IPS-11a (cell line): Measurements from ENCODE around the gene SPHKAP.
"Not testable (repeated sequence)": the region's sequence is repeated elsewhere in the genome, so short reads cannot be mapped to it uniquely, and the experiment has no call there.

Source experiments
- H3K4me3 ChIP-seq: one replicate; pipeline ENCODE4 v1.5.1; 2013; ENCODE audit warnings: low read depth, low read length, control low read depth

The SPHKAP gene, protein sequence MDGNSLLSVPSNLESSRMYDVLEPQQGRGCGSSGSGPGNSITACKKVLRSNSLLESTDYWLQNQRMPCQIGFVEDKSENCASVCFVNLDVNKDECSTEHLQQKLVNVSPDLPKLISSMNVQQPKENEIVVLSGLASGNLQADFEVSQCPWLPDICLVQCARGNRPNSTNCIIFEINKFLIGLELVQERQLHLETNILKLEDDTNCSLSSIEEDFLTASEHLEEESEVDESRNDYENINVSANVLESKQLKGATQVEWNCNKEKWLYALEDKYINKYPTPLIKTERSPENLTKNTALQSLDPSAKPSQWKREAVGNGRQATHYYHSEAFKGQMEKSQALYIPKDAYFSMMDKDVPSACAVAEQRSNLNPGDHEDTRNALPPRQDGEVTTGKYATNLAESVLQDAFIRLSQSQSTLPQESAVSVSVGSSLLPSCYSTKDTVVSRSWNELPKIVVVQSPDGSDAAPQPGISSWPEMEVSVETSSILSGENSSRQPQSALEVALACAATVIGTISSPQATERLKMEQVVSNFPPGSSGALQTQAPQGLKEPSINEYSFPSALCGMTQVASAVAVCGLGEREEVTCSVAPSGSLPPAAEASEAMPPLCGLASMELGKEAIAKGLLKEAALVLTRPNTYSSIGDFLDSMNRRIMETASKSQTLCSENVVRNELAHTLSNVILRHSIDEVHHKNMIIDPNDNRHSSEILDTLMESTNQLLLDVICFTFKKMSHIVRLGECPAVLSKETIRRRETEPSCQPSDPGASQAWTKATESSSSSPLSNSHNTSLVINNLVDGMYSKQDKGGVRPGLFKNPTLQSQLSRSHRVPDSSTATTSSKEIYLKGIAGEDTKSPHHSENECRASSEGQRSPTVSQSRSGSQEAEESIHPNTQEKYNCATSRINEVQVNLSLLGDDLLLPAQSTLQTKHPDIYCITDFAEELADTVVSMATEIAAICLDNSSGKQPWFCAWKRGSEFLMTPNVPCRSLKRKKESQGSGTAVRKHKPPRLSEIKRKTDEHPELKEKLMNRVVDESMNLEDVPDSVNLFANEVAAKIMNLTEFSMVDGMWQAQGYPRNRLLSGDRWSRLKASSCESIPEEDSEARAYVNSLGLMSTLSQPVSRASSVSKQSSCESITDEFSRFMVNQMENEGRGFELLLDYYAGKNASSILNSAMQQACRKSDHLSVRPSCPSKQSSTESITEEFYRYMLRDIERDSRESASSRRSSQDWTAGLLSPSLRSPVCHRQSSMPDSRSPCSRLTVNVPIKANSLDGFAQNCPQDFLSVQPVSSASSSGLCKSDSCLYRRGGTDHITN (N-terminal part only)

DNA sequence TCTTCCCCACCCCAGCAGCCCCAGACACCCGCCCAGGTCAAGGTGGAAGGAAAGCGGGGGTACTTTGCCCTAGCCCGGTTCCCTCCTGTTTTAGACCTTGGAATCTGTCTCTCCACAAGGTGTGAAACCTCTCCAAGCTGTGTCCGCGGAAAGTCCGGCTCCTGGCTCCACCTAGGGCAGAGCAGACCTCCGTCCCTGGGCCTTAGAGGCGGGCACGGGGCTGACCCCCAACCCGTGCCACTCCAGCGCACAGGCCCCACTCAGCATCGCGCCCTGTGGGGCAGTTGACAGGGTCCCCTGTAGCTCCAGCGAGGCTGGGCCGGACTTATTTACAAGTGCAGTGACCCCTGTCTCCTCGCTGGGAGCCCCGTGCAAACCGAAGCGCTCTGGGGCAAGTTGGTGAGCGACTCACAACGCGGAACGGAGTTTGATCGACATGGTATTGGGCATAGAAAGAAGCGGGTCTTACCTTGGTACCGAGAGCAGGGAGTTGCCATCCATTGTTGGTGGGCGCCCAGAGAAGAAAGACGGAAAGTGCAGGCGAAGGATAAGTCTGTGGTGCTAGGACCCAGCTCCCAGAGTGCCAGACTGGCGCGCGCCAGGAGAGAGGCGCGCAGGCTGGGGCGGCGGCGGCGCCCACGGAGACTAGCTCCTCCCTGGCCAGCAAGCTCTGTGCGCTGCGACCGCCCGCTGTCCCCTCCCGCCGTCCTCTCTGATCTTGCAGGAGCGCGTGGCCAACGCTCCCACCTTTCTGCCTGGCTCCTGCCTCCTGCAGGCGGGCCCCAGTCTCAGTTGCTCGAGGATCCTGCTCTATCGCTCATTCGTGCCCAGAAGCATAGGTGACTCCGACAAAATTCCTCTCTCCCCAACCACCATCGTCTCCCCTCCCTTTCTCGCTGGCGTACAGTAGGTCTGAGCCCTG, at the start of gene SPHKAP:
SPHKAP (minus strand) TSS at position 590 of the 922 bp plus-strand sequence; CDS start at position 501, 89 bp downstream.
- H3K4me3 ChIP-seq: peak within 1 kb of the TSS; percentile 48

DNA sequence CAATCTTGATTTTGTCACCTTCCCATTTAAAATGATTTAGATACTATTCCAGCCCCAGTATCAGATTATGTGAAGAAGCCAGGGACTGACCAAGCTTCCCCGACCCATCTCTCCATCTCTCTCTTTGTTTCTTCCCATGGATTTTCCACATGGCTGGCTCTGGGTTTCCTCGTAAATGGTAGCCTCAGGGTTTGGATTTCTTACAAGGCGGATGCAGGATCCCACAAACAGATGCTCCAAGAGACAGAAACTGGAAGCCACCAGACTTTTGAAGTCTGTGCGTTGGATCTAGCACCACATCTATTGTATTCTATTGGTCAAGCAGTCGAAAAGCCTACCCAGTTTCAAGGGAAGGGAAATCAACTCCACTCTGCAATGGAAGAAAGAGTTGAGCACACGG, 46.0 kb upstream of the SPHKAP start:
- no peak overlapping the region for H3K4me3 ChIP-seq

DNA sequence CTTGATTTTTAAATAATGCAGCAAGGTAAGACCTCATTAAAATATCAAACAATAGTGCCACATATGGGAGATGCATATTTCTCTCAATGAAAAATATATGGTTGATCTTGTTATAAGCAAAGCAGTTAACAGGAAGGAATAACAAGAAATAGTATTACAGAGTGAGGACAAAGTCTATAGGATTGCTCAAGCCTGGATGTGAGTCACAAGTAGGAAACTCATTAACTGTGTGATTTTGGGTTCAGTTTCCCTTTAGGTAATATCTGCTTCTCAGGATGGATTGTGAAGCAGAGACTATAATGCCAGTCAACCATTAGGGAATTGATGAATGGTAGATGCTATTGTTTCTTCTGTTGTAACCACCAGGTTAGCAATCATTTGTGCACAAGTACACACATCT, 42.9 kb upstream of the SPHKAP start:
- no peak overlapping the region for H3K4me3 ChIP-seq

DNA sequence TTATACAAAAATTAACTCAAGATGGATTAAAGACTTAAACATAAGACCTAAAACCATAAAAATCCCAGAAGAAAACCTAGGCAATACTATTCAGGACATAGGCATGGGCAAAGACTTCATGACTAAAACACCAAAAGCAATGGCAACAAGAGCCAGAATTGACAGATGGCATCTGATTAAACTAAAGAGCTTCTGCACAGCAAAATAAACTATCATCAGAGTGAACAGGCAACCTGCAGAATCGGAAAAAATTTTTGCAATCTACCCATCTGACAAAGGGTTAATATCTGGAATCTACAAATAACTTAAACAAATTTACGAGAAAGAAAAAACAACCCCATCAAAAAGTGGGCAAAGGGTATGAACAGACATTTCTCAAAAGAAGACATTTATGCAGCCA, 37.1 kb upstream of the SPHKAP start:
- H3K4me3 ChIP-seq: not testable (repeated sequence)

DNA sequence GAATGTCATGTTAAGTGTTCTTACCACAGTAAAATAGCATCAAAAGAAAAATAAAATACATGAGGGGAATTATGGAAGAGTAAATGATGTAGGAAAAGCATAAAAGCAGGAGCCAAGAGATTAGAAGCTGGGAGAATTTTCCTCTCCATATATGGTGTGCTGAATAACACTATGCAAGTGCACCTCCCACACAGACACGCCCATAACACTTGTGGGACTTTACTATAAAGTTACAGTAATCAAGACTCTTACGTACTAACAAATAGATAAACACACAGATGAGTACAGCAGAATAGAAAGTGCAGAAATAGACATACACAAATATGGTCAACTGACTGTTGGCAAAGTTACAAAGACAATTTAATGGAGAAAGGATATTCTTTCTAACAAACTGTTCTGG, 16.0 kb upstream of the SPHKAP start:
- no peak overlapping the region for H3K4me3 ChIP-seq

DNA sequence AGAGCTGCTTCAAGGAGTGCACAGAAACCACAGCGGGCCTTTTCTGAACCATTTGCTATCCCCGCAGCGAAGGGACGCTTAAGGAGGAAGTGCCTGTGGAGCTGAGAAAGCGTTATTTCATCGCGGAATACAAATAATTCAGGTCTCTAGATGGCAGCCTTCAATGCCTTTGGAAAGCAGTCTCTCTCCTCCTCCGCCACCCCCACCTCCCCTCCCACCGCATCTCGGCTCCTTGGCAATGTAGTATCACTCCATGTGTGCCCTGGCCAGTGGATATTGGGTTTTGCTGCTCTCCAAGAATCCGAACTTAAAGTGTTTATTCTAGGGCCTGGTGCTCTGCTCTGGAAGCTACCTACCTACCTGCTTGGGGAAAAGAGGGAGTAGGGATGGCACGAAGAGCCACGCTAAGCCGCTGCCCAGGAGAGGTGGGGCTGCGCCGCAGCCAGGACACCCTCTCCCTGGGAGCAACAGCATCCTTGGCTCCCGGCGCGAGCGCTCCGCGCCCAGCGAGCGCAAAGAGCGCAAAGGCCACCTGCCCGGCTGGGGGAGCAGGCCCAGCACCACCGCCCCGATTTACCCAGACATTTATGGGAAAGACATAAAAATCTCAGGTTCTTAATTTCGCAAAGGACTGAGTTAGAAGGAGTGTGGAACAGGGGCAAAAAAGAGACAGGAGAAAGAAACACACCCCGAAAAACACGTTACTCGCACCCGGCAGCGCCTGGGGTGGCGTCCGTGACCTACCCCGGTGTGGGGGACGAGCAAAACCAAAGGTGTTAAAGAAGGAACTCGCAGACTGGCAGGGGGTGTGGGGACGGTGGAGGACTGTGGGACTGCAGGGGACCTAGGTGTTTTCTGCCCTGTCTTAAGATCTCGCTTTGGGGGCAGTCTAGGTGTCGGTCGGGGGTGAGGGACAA, 1.0 kb downstream of the SPHKAP start:
- H3K4me3 ChIP-seq: peak overlapping the region; percentile 48

DNA sequence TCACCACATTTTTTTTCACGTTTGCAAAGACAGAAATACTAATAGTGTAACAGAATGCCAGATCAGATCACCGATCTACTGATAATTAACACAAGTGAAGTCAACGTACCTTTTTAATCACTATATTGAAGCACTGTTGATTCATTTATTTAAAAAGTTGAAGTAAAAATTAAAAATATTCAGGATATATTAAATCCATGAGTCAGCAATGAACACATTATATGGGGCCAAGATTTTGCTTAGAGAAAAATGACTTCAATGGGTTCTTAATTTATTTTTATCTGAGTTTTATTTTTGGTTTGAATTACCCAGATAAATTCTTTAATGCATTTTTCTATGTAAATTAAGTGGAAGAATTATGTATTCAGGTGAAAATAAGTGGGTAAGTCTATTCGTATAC, 14.2 kb downstream of the SPHKAP start:
- H3K4me3 ChIP-seq: no peak overlapping the region

DNA sequence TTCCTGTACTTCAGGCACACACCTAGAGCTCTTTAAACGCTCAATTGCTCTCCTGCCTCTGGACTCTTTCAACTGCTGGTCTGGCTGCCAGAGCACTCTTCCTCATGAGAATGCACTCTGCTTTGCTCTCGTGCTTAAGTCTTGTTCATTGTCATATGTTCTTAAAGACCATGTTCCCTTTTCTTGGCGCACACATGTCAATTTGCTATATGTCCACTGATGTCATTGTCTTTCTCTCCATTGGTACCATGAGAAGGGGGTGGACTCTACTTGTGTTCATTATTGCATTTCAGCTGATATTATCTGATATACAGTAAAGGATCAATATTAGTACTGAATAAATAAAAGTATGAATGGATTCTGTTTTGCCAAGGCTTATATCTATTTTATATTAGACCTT, 16.8 kb downstream of the SPHKAP start:
- no peak overlapping the region for H3K4me3 ChIP-seq

DNA sequence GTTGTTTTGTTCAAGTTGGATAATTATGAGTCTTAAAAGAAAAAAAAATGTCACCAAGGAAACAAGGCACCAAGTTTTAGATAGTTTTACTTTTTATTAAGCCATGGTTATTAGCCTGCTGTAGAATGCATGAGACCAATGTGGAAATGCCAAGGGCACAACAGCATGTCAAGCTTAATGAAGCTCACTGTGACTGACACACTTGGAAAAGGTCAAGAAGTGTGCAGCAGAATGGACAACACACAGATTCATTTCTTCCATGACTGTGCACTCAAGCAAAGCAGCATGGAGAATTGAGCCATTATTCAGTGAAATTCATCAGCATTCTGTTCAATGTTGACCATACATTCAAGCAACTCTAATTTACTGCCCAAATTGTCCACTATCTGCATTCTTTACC, 23.6 kb downstream of the SPHKAP start:
- H3K4me3 ChIP-seq: no peak overlapping the region

DNA sequence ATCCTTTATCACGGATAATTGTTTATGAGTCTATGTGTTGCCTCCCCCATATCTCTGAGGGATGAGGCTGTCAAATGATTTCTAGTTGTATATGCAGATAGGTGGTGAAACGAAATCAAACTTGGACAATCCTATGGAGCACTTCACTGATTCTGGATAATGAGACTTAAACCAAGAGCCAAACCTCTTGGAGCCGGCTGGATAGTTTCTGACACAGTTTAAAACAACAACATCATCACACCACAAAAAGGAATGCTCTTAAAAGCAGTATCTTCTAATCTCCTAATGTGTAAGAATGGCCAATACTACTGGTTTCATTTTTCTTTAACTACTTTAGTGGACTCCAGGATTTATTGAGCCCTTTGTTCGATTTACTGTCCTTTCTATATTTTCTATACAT, 36.5 kb downstream of the SPHKAP start:
- no peak overlapping the region for H3K4me3 ChIP-seq

DNA sequence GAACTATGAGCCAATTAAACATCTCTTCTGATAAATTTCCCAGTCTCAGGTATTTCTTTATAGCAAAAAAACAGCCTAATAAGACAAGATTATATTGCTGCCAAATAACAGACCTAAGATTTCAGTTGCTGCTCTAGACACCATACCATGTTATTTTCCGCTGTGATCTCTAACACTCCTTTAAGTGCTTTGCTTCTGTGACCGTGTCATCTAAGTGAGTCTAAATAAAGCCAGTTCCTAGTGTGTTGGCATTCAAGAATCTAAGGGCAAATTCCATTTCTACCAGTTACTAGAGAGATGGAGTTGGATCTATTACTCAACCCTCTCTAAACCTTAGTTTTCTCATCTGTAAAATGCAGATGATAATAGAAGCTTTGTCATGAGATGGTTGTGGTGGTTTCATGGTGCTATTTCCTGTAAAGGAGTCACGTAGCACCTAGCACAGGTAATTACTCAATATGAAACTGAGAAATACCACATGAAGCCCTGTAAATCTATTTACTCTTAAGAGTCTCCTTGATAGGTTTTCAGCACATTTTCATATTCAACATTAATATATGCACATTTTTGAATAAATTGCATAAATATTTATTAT, 40.5 kb downstream of the SPHKAP start:
- H3K4me3 ChIP-seq: no peak overlapping the region

DNA sequence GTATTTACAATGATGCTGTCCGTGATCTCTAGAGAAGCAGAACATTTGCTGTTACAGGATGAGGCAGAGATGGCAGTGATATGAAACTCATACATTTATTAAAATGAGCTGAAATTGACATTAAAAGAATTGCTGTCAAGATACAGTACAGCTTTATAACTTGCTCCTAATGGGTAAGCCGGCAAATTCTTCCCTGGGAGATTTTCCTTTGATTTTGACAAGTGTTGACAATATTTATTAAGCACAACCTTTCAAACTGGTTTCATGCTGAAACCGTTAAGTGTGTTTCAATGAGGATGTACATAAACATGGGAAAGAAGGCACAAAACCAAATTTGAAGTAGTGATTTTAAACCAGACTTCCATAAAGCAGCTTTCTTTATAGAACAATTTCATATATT, 45.5 kb downstream of the SPHKAP start:
- no peak overlapping the region for H3K4me3 ChIP-seq

DNA sequence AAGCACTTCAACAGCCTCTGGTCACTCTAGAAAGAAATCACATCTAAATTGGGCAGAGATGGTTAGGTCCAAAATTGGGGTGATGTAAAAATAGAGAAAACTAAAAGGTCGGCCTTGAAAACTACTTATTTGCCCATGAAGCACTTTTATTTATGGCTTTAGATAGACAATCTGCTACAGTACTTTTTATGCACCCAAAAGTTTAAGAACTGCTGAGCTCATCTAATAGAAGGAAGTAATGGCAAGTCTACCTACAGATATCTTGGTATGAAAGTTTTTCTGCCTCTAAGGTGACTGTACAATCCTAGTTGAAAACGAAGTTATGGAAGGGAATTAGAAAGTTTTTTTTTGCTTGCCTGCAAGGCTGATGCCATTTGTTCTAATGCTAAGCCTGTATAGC, 46.2 kb downstream of the SPHKAP start:
- no peak overlapping the region for H3K4me3 ChIP-seq

DNA sequence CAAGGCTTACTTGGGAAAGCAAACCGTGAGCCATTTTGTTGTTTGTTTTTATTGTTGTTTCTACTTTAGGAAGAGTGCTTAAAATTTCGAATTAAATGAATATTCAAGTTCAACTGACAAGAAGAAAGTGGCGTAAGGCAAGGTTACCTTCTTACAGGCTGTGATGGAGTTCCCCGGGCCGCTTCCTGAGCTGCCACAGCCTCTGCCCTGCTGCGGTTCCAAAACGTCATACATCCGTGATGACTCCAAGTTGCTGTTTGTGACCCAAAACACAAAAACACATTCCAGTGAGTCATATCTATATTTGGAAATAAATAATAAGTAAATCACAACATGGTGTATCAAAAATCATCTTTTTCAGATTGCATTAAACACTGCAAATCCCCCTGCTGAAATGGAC, 49.7 kb downstream of the SPHKAP start:
- no peak overlapping the region for H3K4me3 ChIP-seq

DNA sequence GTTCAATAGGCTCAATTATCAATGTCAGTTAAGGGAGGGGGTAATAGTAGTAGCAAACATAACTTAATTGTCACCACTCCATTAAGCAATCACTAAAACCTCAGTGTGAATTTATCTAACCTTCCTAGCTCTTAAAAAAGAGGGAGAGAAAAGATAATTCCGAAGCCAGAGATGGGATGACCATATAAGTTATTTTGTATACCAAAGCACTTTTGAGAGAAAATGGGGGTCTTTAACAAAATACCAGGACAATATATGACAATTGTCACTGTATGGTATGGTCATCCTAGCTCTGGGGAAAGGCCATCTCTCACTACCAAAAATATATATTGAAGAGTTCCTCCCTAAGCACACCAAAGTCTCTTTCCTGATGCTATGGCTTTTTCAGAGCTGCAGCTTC, 55.1 kb downstream of the SPHKAP start:
- no peak overlapping the region for H3K4me3 ChIP-seq

DNA sequence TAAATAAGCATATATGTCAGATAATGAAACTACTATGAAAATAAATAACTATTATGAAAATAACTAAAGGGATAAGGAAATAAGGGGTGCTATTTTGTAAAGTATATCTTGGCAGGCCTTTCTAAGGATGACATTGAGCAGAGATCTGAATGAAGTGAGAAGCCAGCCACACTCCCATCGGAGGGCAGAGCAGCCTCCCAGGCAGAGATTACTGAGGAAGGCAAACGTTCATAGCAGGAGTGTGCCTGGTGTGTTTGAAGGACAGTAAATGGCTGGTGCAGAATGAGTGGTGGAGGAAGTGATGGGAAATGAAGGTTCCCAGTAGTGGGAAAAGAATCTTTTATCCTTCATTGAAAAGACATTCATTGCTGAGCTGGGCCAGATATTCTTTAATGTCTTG, 62.5 kb downstream of the SPHKAP start:
- no peak overlapping the region for H3K4me3 ChIP-seq

DNA sequence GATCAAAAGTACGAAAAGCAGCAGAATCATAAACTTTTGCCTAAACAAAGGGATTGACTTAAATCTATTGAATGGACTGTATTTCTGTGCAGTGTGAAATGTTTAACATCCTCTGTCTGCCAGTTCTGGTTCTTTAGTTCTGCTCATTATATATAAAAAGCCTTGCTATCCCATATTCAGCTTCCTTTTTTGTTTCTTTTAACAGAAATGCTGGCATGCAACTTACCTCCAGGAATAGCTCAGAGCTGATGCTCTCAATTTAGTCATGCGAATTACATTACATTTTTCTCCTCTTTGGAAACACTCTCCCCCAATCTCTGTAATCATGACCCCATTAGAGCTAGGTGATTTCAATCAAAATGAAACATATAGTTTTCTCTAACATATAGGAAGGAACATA, 73.6 kb downstream of the SPHKAP start:
- H3K4me3 ChIP-seq: no peak overlapping the region

DNA sequence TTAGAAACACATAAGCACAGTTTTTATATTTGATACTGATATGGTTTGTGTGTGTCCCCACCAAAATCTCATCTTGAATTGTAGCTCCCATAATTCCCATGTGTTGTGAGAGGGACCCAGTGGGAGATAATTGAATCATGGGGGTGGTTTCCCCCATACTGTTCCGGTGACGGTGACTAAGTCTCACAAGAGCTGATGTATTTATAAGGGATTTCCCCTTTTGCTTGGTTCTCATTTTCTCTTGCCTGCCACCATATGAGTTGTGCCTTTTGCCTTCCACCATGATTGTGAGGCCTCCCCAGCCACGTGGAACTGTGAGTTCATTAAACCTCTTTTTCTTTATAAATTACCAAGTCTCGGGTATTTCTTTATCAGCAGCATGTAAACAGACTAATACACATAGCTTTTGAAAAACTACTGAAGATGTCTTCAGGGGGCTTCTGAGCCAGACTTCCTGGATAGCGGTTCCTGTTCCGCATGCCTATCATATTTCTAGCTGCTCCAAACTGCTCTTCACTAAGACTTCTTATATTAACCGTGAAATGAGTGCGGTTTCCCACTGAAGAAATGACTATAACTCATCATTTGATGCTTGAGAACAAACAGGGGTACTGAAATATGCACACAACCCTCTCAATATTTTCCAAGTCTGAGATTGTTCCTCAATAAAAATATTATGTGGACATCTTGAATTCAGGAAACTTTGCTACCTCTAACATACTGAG, 75.8 kb downstream of the SPHKAP start:
- no peak overlapping the region for H3K4me3 ChIP-seq
